Activated B cell treated with CpG ODN at 0.5 μM for 24 hours (primary cell): ENCODE data around the gene TBCK. TPM values are rescaled to one million over a fixed set of nuclear protein-coding genes. Genes with fewer than 3 reads are reported as not detected.

Experiments
- ATAC-seq: fragments of 200-7000 bp; cut with Tn5 transposase; one replicate; pipeline ENCODE4 v1.10.0; 2021; ENCODE audit warnings: low read depth, mild to moderate bottlenecking, moderate library complexity
- CTCF ChIA-PET: fragments of 350-600 bp; sonication (Branson Sonifier 250); formaldehyde crosslinking; loops from one replicate; lab custom pipeline; 2021; ENCODE audit warnings: antibody characterized with exemption; lab: Charles Lee
- POLR2A ChIA-PET: fragments of 350-600 bp; sonication (Branson Sonifier 250); formaldehyde crosslinking; loops from one replicate; lab custom pipeline; 2021; ENCODE audit warnings: antibody characterized with exemption; lab: Charles Lee
- DNase-seq: peaks from one replicate; pipeline ENCODE4 v3.0.0; 2022
- H3K27ac Mint-ChIP-seq: one replicate; pipeline ENCODE4 v1.8.0; 2020; ENCODE audit warnings: mixed read lengths
- H3K27me3 Mint-ChIP-seq: one replicate; pipeline ENCODE4 v1.8.0; 2021; ENCODE audit warnings: mixed read lengths
- H3K36me3 Mint-ChIP-seq: one replicate; pipeline ENCODE4 v1.8.0; 2021; ENCODE audit warnings: low read depth, mixed read lengths
- H3K4me1 Mint-ChIP-seq: one replicate; pipeline ENCODE4 v1.8.0; 2021; ENCODE audit warnings: mixed read lengths
- H3K4me3 Mint-ChIP-seq: one replicate; pipeline ENCODE4 v1.8.0; 2020; ENCODE audit warnings: mild to moderate bottlenecking, mixed read lengths
- H3K9me3 Mint-ChIP-seq: one replicate; pipeline ENCODE4 v1.8.0; 2020; ENCODE audit warnings: mixed read lengths
- CTCF ChIP-seq: fragments of 200-600 bp; IDR thresholded peaks from one replicate; pipeline ENCODE4 v1.8.0; 2022; ENCODE audit warnings: antibody characterized with exemption, mild to moderate bottlenecking
- intact Hi-C: fragments of 100-400 bp; cut with micrococcal nuclease; formaldehyde crosslinking; loops from one replicate; pipeline ENCODE4 v1.15.1; 2024
- total RNA-seq: library from RNA; stranded (reverse); gene quantifications from 2 replicates; pipeline ENCODE4 v1.2.3, GENCODE V29; 2022

The TBCK gene
- total RNA-seq, 1 donor from 2014 or later: 60.1 TPM

- Mint-ChIP-seq H3K4me1 (no peaks in the 10 kb centered on the region), H3K4me3 (no peak overlapping the region), H3K27ac (no peak overlapping the region), H3K27me3 (no peaks in the 10 kb centered on the region), H3K9me3 (peaks cover 27% of the 10 kb centered on the region), H3K36me3 (no peaks in the 10 kb centered on the region)
- no peak for ATAC-seq
- POLR2A ChIA-PET: no interaction called here
- intact Hi-C loops: no loop called here
- TF ChIP-seq CTCF: no peak
- CTCF ChIA-PET: no interaction called here
- no peak for DNase-seq
Observed at GRCh38 chr4:106010761-106011160, 305.2 kb downstream of the TBCK start.

- Mint-ChIP-seq H3K27ac (no peak overlapping the region), H3K27me3 (no peaks in the 10 kb centered on the region), H3K4me1 (no peaks in the 10 kb centered on the region), H3K9me3 (no peaks in the 10 kb centered on the region), H3K4me3 (no peak overlapping the region), H3K36me3 (no peaks in the 10 kb centered on the region)
- ATAC-seq (no peak), DNase-seq (no peak)
- POLR2A ChIA-PET: no interaction called here
- CTCF ChIA-PET: no interaction called here
- no peak for TF ChIP-seq CTCF
- intact Hi-C loops: no loop called here
Observed at GRCh38 chr4:106002994-106003393, 313.0 kb downstream of the TBCK start.

GRCh38 chr4:105998171-105999063 lies 317.6 kb downstream of the TBCK start:
- no peak for ATAC-seq
- H3K36me3 Mint-ChIP-seq: no peaks in the 10 kb centered on the region
- CTCF ChIA-PET: no interaction called here
- POLR2A ChIA-PET: no interaction called here
- no peak for DNase-seq
- H3K4me1 Mint-ChIP-seq: no peaks in the 10 kb centered on the region
- no peak for TF ChIP-seq CTCF
- H3K27me3 Mint-ChIP-seq: peaks cover 2% of the 10 kb centered on the region
- H3K9me3 Mint-ChIP-seq: no peaks in the 10 kb centered on the region
- no peak overlapping the region for H3K27ac Mint-ChIP-seq
- intact Hi-C loops: no loop called here
- H3K4me3 Mint-ChIP-seq: no peak overlapping the region

- TF ChIP-seq CTCF: no peak
- no peak for ATAC-seq
- H3K36me3 Mint-ChIP-seq: no peaks in the 10 kb centered on the region
Observed at GRCh38 chr4:105996845-105997244, 319.2 kb downstream of the TBCK start.

GRCh38 chr4:105994841-105995501 lies 321.0 kb downstream of the TBCK start:
- no peak for TF ChIP-seq CTCF
- POLR2A ChIA-PET: no interaction called here
- intact Hi-C loops: no loop called here
- no peaks in the 10 kb centered on the region for H3K36me3 Mint-ChIP-seq
- ATAC-seq (no peak), DNase-seq (no peak)
- CTCF ChIA-PET: no interaction called here
- H3K27ac Mint-ChIP-seq: no peak overlapping the region
- no peak overlapping the region for H3K4me3 Mint-ChIP-seq
- H3K4me1 Mint-ChIP-seq: no peaks in the 10 kb centered on the region
- H3K9me3 Mint-ChIP-seq: no peaks in the 10 kb centered on the region
- H3K27me3 Mint-ChIP-seq: peaks cover 2% of the 10 kb centered on the region

More at GRCh38 chr4:105996845-105997244, 319.2 kb downstream of the TBCK start:
- no peak for DNase-seq
- ChIA-PET CTCF (no interaction called here), POLR2A (no interaction called here)
- H3K27ac Mint-ChIP-seq: no peak overlapping the region
- H3K4me3 Mint-ChIP-seq: no peak overlapping the region
- H3K4me1 Mint-ChIP-seq: no peaks in the 10 kb centered on the region
- no peaks in the 10 kb centered on the region for H3K9me3 Mint-ChIP-seq
- intact Hi-C loops: no loop called here
- peaks cover 2% of the 10 kb centered on the region for H3K27me3 Mint-ChIP-seq
